ELF-1 (cell line): ENCODE measurements around the gene ISG20.
A peak's percentile ranks its signal among the peaks of the same experiment; 100 is the strongest.

Experiments used
- DNase-seq: peaks from one replicate; pipeline ENCODE4 v3.0.0-alpha.2; 2016; ENCODE audit warnings: low read depth, low spot score

Gene ISG20

DNA sequence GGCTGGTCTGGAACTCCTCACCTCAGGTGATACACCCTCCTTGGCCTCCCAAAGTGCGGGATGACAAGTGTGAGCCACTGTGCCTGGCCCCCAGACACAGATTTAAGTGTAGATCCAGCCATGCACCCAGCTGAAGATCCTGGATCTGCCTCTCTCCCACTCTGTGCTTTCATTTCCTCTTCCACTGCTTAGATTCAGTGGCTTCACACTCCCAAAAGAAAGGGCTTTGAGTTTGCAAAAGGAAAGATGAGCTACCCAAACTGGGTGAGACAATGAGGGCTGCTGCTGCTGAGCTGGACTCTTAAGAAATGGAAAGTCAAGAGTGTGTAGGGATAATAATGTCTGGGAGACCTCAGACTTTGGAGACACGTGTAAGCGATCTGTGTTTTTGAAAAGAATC is 45.5 kb downstream of the ISG20 start:
- DNase-seq, result no peak

DNA sequence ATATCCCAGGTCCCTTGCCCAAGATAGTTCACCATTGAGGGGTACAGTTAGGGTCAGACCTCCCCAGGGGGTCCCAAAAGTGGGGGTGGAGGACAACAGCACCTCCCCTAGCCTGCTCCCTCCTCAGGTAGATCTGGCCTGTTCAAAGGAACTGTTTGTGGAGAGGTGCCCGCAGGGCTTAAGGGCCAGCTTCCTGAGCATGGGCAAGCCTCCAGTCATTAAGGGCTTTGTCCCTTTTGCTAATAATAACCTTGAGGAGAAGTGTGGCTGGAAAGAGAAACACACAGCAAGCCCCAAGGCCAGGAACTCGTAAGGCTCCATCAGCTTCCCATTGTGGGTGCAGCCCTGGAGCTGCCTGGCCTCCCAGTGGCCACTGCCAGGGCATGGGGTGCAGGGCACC is 47.4 kb downstream of the ISG20 start:
- no peak for DNase-seq

DNA sequence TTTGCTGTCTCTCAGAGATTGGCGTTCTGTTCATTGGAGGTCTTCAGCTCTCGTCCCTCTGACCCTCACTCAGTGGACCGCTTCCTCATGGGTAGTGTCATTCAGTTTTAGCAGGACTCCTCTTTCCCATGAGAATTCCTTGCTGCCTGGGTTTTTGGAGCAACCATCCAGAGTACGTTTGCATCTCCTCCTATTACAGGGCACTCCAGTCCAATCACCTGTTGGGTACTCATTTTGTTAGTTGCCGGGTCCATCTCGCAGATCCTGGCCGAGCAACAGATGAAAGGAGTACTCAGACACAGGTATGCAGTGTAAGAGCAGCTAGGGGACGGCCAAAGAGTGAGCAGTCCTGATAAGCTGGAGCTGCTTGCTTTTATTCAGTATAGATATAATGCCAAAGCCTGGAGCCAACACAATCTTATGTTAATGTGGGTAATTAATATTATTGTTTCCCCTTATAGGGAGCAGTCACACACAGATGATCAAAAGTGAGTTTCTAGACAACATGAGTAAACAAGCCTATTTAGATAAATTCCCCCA is 49.6 kb downstream of the ISG20 start:
- DNase-seq, result no peak

GRCh38 chr15:88690331-88690730 is 51.5 kb downstream of the ISG20 start:
- DNase-seq, result no peak

DNA sequence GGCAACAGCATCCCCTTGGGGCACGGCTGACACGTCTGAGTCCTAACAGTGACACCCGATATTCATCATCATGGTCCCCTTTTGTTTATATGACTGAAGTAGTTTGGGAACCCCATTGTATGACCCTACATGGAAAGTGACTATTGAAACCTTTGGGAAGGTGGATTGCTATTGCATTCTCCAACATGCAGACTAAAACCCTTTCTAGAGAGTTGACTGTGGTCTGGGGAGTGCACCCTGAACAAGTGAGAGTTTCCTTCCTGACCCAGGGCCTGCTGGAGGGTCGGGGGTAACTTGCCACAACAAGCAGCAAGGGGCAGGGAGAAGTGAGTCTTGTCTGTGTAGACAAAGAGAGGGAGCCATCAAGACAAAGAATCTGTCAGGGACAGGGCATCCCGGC is 54.4 kb downstream of the ISG20 start:
- no peak for DNase-seq

DNA sequence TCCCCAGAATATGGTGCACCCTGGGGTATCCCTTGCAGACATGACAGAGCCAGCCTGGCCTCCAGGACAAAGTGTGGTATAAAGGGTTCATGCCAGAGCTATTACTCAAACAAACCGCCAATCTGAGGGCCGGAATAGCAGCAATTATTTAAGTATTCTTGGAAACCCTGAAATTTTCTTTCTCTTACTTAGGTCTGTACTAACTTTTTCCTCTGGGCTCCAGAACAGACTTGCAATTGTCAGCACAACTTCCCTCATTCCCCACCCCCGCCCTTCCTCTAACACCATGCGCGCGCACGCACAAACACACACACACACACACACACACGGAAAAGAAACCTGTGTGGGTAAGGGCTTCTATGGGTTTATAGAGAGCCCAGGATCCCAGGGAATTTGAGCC is 56.3 kb downstream of the ISG20 start:
- DNase-seq, result no peak

GRCh38 chr15:88695691-88696251 is 57.0 kb downstream of the ISG20 start:
- no peak for DNase-seq

DNA sequence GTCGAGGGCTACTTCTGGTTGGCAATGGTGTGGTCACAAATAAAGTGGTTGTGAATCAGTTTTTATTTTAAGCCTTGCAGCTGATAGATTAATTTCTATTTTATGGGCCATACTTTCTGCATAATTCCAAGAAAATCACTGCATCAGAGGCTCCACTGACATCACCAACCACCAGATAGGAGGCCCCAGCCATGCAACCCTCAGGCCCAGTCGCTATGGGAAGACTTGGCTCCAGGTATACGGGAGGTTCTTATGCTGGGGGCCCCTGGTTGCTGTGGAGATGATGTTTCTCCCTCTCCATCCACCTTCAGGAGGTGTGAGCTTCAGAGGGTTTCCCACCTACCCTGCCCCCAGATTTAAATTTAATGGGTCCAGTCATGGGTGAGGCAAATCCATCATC is 57.4 kb downstream of the ISG20 start:
- no peak for DNase-seq

GRCh38 chr15:88697276-88697675 is 58.5 kb downstream of the ISG20 start:
- no peak for DNase-seq

DNA sequence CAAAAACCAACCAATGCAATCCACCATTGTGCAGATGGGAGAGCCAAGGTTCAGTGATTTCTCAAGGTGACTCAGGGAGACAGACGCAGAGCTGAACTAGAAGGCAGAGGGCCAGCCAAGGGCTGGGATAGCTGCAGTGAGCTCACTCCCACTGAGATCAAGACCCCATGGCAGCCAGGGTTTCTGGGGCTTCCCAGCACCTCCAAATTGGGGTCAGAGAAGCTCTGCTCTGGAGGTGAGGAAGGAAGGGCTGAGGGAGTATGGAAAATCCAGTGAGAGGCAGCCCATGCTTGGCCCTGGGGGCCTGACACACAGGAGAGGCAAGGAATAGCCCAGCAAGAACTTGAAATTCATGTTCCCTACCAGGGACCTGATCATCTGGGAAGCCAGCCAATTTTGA is 61.0 kb downstream of the ISG20 start:
- DNase-seq, result no peak

DNA sequence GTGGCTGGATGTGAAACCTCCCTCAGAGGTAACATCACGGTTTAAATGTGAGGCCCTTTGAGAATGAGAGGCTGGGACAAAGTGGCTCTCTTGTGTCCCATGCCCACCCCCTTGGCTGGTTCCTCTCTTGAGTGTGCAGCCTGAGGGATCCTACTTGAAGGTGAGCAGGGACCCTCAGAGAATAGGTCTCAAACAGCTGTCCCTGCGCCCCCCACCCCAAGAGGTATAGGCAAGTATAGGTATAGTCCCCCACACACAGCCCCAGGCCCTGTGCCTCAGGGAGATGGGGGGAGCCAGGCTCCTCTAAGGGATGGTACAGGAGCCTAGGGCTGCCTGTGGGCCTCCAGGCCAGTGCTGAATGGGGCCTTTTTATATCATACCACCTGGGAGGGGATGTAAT is 61.9 kb downstream of the ISG20 start:
- DNase-seq, result no peak

DNA sequence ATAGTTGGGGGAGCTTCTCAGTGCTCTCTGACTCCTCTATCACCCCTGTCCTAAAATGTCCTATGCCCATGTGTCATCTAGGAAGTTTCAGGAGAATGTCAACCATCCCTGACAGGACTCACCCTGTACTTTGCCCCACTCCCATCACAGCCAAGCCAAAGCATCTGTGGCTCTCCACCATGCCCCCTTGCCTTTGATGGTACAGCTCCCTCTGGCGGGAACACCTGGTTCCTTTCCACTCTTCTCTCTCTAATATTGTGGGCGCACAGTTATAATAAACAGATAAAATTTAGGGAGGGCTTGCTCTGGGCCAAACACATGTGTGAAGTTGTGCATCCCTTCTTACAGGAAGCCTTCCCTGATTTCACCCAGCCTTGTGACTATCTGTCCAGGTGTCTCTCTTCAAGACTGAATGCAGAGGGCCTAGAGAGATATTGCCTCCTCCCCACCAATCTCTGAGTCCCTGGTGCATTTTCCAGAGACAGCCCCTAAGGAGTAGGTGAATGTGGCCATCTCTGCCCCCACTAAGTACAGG is 62.8 kb downstream of the ISG20 start:
- DNase-seq, result peak; percentile 31

DNA sequence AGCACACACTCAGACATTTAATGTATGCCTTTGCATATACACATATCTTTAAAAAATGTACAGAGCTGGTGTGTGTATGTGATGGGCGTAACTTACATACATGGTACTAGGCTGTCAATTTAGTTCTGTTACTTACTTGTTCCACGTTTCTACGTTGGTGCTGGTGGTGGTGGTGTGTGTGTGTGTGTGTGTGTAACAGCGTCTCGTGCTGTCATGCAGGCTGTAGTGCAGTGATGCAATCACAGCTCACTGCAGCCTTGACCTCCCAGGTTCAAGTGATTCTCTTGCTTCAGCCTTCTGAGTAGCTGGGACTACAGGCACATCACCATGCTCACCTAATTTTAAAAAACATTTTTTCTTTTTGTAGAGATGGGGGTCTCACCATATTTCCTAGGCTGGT is 64.2 kb downstream of the ISG20 start:
- no peak for DNase-seq

DNA sequence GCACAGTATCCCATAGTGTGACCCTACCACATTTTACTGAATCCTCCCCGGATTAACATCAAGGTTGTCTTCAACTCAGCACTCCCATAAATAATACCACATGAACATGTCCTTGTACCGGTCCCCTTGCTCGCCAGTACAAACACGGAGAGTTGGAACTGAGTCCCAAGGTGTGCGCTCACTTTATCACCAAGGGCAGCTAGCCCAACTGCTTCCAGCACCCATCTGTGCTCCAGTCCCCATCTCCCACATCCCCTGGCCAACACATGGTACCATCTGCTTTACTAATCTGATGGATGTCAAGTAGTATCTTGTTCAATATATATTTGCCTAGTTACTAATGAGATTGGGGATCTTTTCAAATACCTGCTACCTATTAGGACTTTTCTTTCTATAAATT is 64.7 kb downstream of the ISG20 start:
- no peak for DNase-seq

DNA sequence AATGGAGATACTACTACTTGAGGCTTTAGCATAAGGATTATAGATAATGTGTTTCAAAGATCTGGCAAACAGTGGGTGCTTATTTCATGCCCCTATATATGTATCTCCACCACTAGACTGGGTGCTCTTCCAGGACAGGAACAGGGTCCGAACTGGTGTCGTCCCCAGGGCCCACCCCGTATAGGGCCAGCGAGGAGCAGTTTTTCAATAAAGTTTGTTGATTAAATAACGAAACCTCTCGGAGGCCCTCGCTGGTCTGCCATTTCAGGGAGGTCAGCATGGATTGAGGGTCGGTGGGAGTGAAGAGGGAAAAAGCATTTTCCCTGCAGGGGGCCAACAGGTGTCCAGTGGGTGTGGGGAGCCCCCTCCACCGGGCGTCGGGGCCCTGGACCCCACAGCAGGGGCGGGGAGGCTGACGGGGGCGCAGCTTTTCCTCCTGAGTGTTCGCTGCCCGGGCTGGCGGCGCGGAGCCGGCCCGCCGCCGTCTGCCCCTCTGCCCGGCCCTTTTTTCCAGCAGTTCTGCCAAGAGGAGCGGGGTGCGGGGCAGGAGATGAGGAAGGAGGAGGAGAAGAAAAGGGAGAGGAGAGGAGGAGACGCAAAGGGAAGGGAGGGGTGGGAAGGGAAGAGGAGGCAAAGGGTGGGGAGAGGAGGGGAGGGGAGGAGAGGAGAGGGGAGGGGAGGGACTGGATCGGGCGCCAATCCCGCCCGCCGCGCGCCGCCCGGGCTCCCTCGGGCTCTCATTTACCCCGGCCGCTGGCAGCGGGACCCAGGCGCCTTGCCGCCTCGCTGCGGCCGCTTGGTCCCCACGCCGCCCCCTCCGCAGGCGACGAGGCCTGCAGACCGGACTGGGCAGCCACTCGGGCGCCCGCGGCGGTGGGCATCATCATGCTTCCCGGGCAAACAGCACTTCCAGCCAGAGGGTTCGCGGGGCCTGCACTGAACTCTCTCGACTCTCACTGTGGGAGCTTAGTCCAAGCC is 66.3 kb downstream of the ISG20 start:
- DNase-seq, result peak; percentile 10

GRCh38 chr15:88705769-88706165 is 67.0 kb downstream of the ISG20 start:
- no peak for DNase-seq
